ENCODE data around the gene MAGEA9. TPM values are rescaled to one million over a fixed set of nuclear protein-coding genes. Genes with fewer than 3 reads are reported as not detected.

Gene MAGEA9
- total RNA-seq, 3 donors from 2014 or later: not detected

DNA sequence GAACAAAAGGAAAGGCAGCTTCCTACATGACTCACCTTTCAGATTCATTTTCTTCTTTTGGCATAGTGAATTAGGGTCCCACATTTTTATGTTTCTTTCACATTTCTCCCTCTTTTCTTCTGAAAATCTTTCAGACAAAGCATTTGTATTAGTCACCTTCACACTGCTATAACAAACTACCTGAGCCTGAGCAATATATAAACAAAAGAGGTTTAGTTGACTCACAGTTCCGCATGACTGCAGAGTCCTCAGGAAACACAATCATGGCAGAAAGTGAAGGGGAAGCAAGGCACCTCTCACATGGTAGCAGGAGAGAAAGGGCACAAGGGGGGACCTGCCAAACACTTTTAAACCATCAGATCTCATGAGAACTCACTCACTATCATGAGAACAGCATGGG, 36.9 kb downstream of the MAGEA9 start:
- Histone ChIP-seq H3K9me3 (no peaks in the 10 kb centered on the region), H3K4me1 (no peaks in the 10 kb centered on the region), H3K36me3 (no peaks in the 10 kb centered on the region), H3K27ac (no peak overlapping the region), H3K4me3 (no peak overlapping the region), H3K27me3 (peaks cover 0 to 18% of the 10 kb centered on the region in 2 donors)
- TF ChIP-seq POLR2AphosphoS5 (IDR thresholded peaks at IDR 0.05) (no peak), POLR2A (IDR thresholded peaks at IDR 0.05) (no peak)
- TF ChIP-seq, protein P1, sequence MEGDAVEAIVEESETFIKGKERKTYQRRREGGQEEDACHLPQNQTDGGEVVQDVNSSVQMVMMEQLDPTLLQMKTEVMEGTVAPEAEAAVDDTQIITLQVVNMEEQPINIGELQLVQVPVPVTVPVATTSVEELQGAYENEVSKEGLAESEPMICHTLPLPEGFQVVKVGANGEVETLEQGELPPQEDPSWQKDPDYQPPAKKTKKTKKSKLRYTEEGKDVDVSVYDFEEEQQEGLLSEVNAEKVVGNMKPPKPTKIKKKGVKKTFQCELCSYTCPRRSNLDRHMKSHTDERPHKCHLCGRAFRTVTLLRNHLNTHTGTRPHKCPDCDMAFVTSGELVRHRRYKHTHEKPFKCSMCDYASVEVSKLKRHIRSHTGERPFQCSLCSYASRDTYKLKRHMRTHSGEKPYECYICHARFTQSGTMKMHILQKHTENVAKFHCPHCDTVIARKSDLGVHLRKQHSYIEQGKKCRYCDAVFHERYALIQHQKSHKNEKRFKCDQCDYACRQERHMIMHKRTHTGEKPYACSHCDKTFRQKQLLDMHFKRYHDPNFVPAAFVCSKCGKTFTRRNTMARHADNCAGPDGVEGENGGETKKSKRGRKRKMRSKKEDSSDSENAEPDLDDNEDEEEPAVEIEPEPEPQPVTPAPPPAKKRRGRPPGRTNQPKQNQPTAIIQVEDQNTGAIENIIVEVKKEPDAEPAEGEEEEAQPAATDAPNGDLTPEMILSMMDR (IDR thresholded peaks at IDR 0.05): no peak
- intact Hi-C loops (cut with DNase I; ENCODE audit: low total_unique reads): no loop called here
- DNase-seq (ENCODE audit: low spot score in 2 of 2): no peak

DNA sequence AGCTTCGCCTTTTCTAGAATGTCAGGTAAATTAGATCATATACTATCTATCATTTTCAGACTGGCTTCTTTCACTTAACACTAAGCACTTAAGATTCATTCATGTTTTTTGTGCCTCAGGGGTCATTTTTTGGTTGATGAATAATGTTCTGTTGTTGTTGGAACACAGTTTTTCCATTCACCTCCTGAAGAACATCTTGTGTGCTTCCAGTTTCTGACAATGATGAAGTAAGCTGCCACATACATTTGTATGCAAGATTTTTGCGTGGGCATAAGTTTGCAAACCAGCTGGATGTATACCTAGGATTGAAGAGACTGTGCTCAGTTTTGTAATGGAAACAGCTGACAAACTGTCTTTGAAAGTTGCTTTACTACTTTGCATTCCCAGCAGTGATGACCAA, 37.6 kb downstream of the MAGEA9 start:
- H3K4me1 ChIP-seq: no peaks in the 10 kb centered on the region
- H3K36me3 ChIP-seq: no peaks in the 10 kb centered on the region
- no peak overlapping the region for H3K27ac ChIP-seq
- DNase-seq (ENCODE audit: low spot score in 2 of 2): no peak
- TF ChIP-seq POLR2A (IDR thresholded peaks at IDR 0.05) (no peak), POLR2AphosphoS5 (IDR thresholded peaks at IDR 0.05) (no peak)
- TF ChIP-seq, protein P1 (IDR thresholded peaks at IDR 0.05): no peak
- peaks cover 0 to 11% of the 10 kb centered on the region in 2 donors for H3K27me3 ChIP-seq
- no peak overlapping the region for H3K4me3 ChIP-seq
- H3K9me3 ChIP-seq: no peaks in the 10 kb centered on the region
- intact Hi-C loops (cut with DNase I; ENCODE audit: low total_unique reads): no loop called here

DNA sequence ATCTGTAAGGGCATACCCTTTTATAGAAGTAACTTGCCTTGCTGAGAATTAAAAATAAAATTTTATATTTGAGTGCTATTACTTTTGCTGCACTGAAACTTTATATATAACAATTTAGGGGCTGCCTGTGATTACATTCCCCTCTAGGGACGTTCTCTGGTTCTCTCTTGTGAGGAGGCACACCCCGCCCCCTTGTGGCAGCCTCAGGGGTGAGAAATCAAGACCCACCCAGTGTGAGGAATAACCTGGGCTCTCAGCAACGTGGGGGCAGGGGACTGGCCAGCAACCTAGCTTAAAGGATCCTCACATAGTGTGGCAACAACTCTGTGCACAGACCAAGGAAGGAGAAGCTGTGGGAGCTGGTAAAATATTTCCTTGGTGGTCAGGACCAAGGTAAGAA, 43.7 kb downstream of the MAGEA9 start:
- no peaks in the 10 kb centered on the region for H3K9me3 ChIP-seq
- H3K4me3 ChIP-seq: no peak overlapping the region
- H3K27me3 ChIP-seq: no peaks in the 10 kb centered on the region
- no peaks in the 10 kb centered on the region for H3K4me1 ChIP-seq
- no peaks in the 10 kb centered on the region for H3K36me3 ChIP-seq
- TF ChIP-seq POLR2AphosphoS5 (IDR thresholded peaks at IDR 0.05): no peak
- TF ChIP-seq POLR2A (IDR thresholded peaks at IDR 0.05): no peak
- TF ChIP-seq, protein P1 (IDR thresholded peaks at IDR 0.05): no peak
- no peak overlapping the region for H3K27ac ChIP-seq
- intact Hi-C loops (cut with DNase I; ENCODE audit: low total_unique reads): no loop called here
- no peak for DNase-seq (ENCODE audit: low spot score in 2 of 2)

DNA sequence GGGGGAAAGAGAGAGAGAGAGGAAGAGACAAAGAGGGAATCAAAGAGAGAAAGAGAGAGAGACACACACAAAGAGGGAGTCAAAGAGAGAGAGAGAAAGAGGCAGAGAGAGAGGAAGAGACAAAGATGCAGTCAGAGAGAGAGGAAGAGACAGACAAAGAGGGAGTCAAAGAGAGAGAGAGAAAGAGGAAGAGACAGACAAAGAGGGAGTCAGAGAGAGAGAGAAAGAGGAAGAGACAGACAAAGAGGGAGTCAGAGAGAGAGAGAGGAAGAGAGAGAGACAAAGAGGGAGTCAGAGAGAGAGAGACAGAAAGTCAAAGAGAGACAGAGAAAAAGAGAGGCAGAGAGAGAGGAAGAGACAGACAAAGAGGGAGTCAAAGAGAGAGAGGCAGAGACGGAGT, 45.5 kb downstream of the MAGEA9 start:
- intact Hi-C loops (cut with DNase I; ENCODE audit: low total_unique reads): no loop called here

DNA sequence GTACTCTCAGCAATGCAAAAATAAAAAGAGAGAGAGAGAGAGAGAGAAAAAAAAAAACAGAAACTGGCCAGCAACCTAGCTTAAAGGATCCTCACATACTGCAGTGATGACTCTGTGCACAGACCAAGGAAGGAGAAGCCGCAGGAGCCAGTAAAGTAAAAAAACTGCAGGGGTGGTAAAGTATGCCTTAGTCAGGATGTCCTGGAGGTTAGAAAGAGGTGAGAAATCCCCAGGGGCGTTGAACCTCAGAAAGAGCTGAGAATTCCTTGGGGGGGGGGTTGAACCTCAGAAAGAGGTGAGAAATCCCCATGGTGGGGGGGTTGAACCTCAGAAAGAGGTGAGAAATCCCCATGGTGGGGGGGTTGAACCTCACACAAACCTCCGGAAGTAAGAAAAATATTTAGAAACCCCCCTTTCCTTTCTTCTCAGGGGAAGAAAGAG, 48.0 kb downstream of the MAGEA9 start:
- DNase-seq (ENCODE audit: low spot score in 2 of 2): no peak
- Histone ChIP-seq H3K27me3 (no peaks in the 10 kb centered on the region), H3K27ac (peak overlapping the region; percentile 55 to 56), H3K9me3 (no peaks in the 10 kb centered on the region), H3K36me3 (no peaks in the 10 kb centered on the region), H3K4me3 (peak overlapping the region in 2 of 3 donors; percentile 37 to 49), H3K4me1 (no peaks in the 10 kb centered on the region)
- TF ChIP-seq, protein P1 (IDR thresholded peaks at IDR 0.05): no peak
- no peak for TF ChIP-seq POLR2AphosphoS5 (IDR thresholded peaks at IDR 0.05)
- no peak for TF ChIP-seq POLR2A (IDR thresholded peaks at IDR 0.05)
- intact Hi-C loops (cut with DNase I; ENCODE audit: low total_unique reads): no loop called here

More for the DNA sequence above, 45.5 kb downstream of the MAGEA9 start:
- no peak overlapping the region for H3K27ac ChIP-seq
- TF ChIP-seq POLR2AphosphoS5 (IDR thresholded peaks at IDR 0.05) (no peak), POLR2A (IDR thresholded peaks at IDR 0.05) (no peak)
- TF ChIP-seq, protein P1 (IDR thresholded peaks at IDR 0.05): no peak
- no peak overlapping the region for H3K4me3 ChIP-seq
- no peaks in the 10 kb centered on the region for H3K36me3 ChIP-seq
- no peak for DNase-seq (ENCODE audit: low spot score in 2 of 2)
- H3K4me1 ChIP-seq: no peaks in the 10 kb centered on the region
- H3K9me3 ChIP-seq: no peaks in the 10 kb centered on the region
- H3K27me3 ChIP-seq: no peaks in the 10 kb centered on the region
